Sciatic nerve (tissue), 2 donors: ENCODE data around the gene IKZF3. TPM values are rescaled to one million over a fixed set of nuclear protein-coding genes. Genes with fewer than 3 reads are reported as not detected.
A peak's percentile ranks its signal among the peaks of the same experiment; 100 is the strongest.
"Not testable (repeated sequence)": the region's sequence is repeated elsewhere in the genome, so short reads cannot be mapped to it uniquely, and the experiment has no call there.

Experiments
- ATAC-seq: fragments of 200-7000 bp; cut with Tn5 transposase; one replicate; pipeline ENCODE4 v1.9.1; 2020; ENCODE audit warnings: mild to moderate bottlenecking, moderate library complexity
- DNase-seq: peaks from one replicate; pipeline ENCODE4 v3.0.0-alpha.2; 2020; ENCODE audit warnings: low spot score
- intact Hi-C: fragments of 100-400 bp; cut with DNase I; formaldehyde crosslinking; loops from one replicate; pipeline ENCODE4 v1.14.2; 2022
- total RNA-seq: library from RNA; stranded (reverse); fragmentation: NEBNext Ultra II Directional; extraction: Animal tissue kit (Norgen Biotek cat#: 25700); gene quantifications from one replicate; pipeline ENCODE4 v1.2.1, GENCODE V29; 2021
- donor health status: DM: no; HTN: no; CAD: no.
- donor health status: DM: no; HTN: no; CAD: no.

The IKZF3 gene
- total RNA-seq, 1 donor from 2014 or later = 2.6 TPM

GRCh38 chr17:39736319-39737165 lies 127.6 kb downstream of the IKZF3 start:
- intact Hi-C loops = no loop called here
- ATAC-seq (no peak), DNase-seq (no peak)

GRCh38 chr17:39735882-39736281 lies 128.2 kb downstream of the IKZF3 start:
- no peak for ATAC-seq
- DNase-seq = no peak
- intact Hi-C loops = no loop called here

GRCh38 chr17:39732586-39732985 lies 131.5 kb downstream of the IKZF3 start:
- intact Hi-C loops = no loop called here
- DNase-seq = no peak
- no peak for ATAC-seq

- ATAC-seq = peak; percentile 96
- intact Hi-C loops = no loop called here
- peak; percentile 97 for DNase-seq
Observed at GRCh38 chr17:39730095-39730921, 133.8 kb downstream of the IKZF3 start, which contains the start of gene MIEN1. Gene MIEN1 (minus strand): TSS chr17:39730532. CDS start chr17:39730495, 37 bp downstream.

- no peak for DNase-seq
- intact Hi-C loops = no loop called here
Observed at GRCh38 chr17:39729280-39729851, 134.7 kb downstream of the IKZF3 start.

GRCh38 chr17:39727556-39727955 lies 136.6 kb downstream of the IKZF3 start:
- intact Hi-C loops = no loop called here
- DNase-seq = no peak
- no peak for ATAC-seq

More at GRCh38 chr17:39729280-39729851, 134.7 kb downstream of the IKZF3 start:
- no peak for ATAC-seq

GRCh38 chr17:39726617-39727016 lies 137.5 kb downstream of the IKZF3 start:
- intact Hi-C loops = no loop called here
- ATAC-seq = no peak
- no peak for DNase-seq

- DNase-seq, intact Hi-C loops, ATAC-seq: not testable (repeated sequence)
Observed at GRCh38 chr17:39725923-39726322, 138.2 kb downstream of the IKZF3 start.

- no peak for DNase-seq
- no peak for ATAC-seq
- intact Hi-C loops = no loop called here
Observed at GRCh38 chr17:39724731-39725130, 139.4 kb downstream of the IKZF3 start.

GRCh38 chr17:39722965-39723848 lies 140.9 kb downstream of the IKZF3 start:
- DNase-seq = no peak
- ATAC-seq = peak; percentile 35
- intact Hi-C loops = no loop called here

- intact Hi-C loops = no loop called here
- ATAC-seq = no peak
- no peak for DNase-seq
Observed at GRCh38 chr17:39722104-39722503, 142.0 kb downstream of the IKZF3 start.

GRCh38 chr17:39719563-39720355 lies 144.4 kb downstream of the IKZF3 start:
- no peak for ATAC-seq
- DNase-seq = no peak
- intact Hi-C loops = no loop called here

GRCh38 chr17:39717660-39718059 lies 146.5 kb downstream of the IKZF3 start:
- intact Hi-C loops = no loop called here
- ATAC-seq (no peak), DNase-seq (no peak)

GRCh38 chr17:39716879-39717536 lies 147.1 kb downstream of the IKZF3 start:
- no peak for ATAC-seq
- peak; percentile 51 for DNase-seq
- intact Hi-C loops = no loop called here

GRCh38 chr17:39716073-39716818 lies 147.9 kb downstream of the IKZF3 start:
- intact Hi-C loops = no loop called here
- peak; percentile 11 for ATAC-seq
- DNase-seq = no peak

- peak; percentile 7 for ATAC-seq
- DNase-seq = no peak
- intact Hi-C loops = no loop called here
Observed at GRCh38 chr17:39715375-39716072, 148.6 kb downstream of the IKZF3 start.
